HepG2 (cell line): ENCODE data around the gene NT5C1B. TPM values are rescaled to one million over a fixed set of nuclear protein-coding genes. Genes with fewer than 3 reads are reported as not detected.

Source experiments
- ATAC-seq: fragments of 200-7000 bp; cut with Tn5 transposase; 3 replicates; pipeline ENCODE4 v1.9.1; 2020; ENCODE audit warnings: mild to moderate bottlenecking, moderate library complexity
- BruUV-seq: library from RNA; stranded (reverse); fragments of 400-500 nt; replicated peaks from 2 replicates; lab custom pipeline; 2021; lab: Mats Ljungman, UMichigan
- CTCF ChIA-PET: fragments of 300-600 bp; formaldehyde crosslinking; extraction: SDS; loops from one replicate; lab custom pipeline; 2021; ENCODE audit warnings: low total read pairs, inconsistent platforms, low intra/inter-chr PET ratio; lab: Yijun Ruan, JAX
- POLR2A ChIA-PET: fragments of 350-600 bp; sonication (Branson Sonifier 250); formaldehyde crosslinking; loops from one replicate; lab custom pipeline; 2020; ENCODE audit warnings: antibody characterized with exemption, inconsistent platforms; lab: Yijun Ruan, JAX
- DNase-seq: peaks from one replicate; pipeline ENCODE4 v3.0.0-alpha.2; 2015; ENCODE audit warnings: low spot score
- FAIRE-seq: peaks from 3 replicates; lab custom pipeline; 2011; peaks lifted over from hg19 to GRCh38; lab: Jason Lieb, UNC
- H2AFZ ChIP-seq: one replicate; pipeline ENCODE4 v1.6.1; 2011; ENCODE audit warnings: low read length, inconsistent platforms
- H3K27ac ChIP-seq: fragments of 300-600 bp; 3 replicates; pipeline ENCODE4 v1.8.0; 2011; ENCODE audit warnings: mixed run types, mild to moderate bottlenecking, mixed read lengths, low read length, inconsistent platforms; ENCODE audit not compliant: insufficient read depth; ENCODE audit errors: extremely low read length
- H3K27me3 ChIP-seq, 2 experiments: fragments of 200-600 bp in 1 of 2; 2 replicates in 1 of 2; 3 replicates in 1 of 2; pipeline versions ENCODE4 v1.6.0 to v1.8.0; 2011; ENCODE audit warnings: low read length in 2 of 2, mild to moderate bottlenecking in 2 of 2, moderate library complexity in 2 of 2, inconsistent platforms in 1 of 2; ENCODE audit not compliant: insufficient read depth in 2 of 2, control insufficient read depth in 1 of 2
- H3K36me3 ChIP-seq, 2 experiments: fragments of 200-600 bp in 1 of 2; replicated peaks in 1 of 2; 2 replicates in 1 of 2; 3 replicates in 1 of 2; pipeline versions ENCODE4 v1.5.1 to v1.8.0; 2011; ENCODE audit warnings: low read length in 2 of 2, inconsistent platforms in 1 of 2; ENCODE audit not compliant: insufficient read depth in 2 of 2, control insufficient read depth in 1 of 2
- H3K4me1 ChIP-seq: 2 replicates; pipeline ENCODE4 v1.5.1; 2012; ENCODE audit warnings: low read length, inconsistent platforms; ENCODE audit not compliant: insufficient read depth
- H3K4me2 ChIP-seq: 2 replicates; pipeline ENCODE4 v1.6.0; 2011; ENCODE audit warnings: low read depth, low read length, inconsistent platforms
- H3K4me3 ChIP-seq, 3 experiments: fragments of 200-600 bp in 1 of 3; sonication (generic), shearing (Covaris generic) in 1 of 3; replicated peaks in 1 of 3; 2 replicates each; pipeline ENCODE4 v1.5.1; 2011 to 2016; ENCODE audit warnings: low read length in 3 of 3, inconsistent platforms in 2 of 3, low read depth in 2 of 3, mild to moderate bottlenecking in 2 of 3, control low read depth in 1 of 3, mixed read lengths in 1 of 3; ENCODE audit not compliant: insufficient read depth in 1 of 3
- H3K79me2 ChIP-seq: one replicate; pipeline ENCODE4 v1.6.1; 2011; ENCODE audit warnings: low read length, inconsistent platforms; ENCODE audit not compliant: insufficient read depth
- H3K9ac ChIP-seq: 2 replicates; pipeline ENCODE4 v1.6.0; 2011; ENCODE audit warnings: mild to moderate bottlenecking, low read depth, low read length, inconsistent platforms; ENCODE audit not compliant: insufficient read depth
- H3K9me3 ChIP-seq: 2 replicates; pipeline ENCODE4 v1.5.1; 2012; ENCODE audit warnings: mild to moderate bottlenecking, low read length
- H4K20me1 ChIP-seq: 2 replicates; pipeline ENCODE4 v1.6.0; 2011; ENCODE audit warnings: inconsistent platforms, mild to moderate bottlenecking, low read length, moderate library complexity; ENCODE audit not compliant: insufficient read depth
- AGO1 ChIP-seq: fragments of 200-400 bp; formaldehyde crosslinking; IDR thresholded peaks from 2 replicates; pipeline ENCODE4 v1.6.1; 2017; ENCODE audit warnings: mild to moderate bottlenecking, low read depth, low read length, moderate library complexity; ENCODE audit not compliant: poor library complexity, severe bottlenecking
- BRCA1 ChIP-seq: sonication (generic); formaldehyde crosslinking; IDR thresholded peaks from 2 replicates; pipeline ENCODE4 v1.4.0; 2020; ENCODE audit warnings: missing genetic modification reagents
- CEBPB ChIP-seq: IDR thresholded peaks from 2 replicates; pipeline ENCODE4 v1.6.1; 2011; ENCODE audit warnings: low read depth, low read length, improper control_type of control experiment, borderline replicate concordance
- IKZF1 ChIP-seq: fragments of 450-650 bp; IDR thresholded peaks from 2 replicates; pipeline ENCODE4 v1.7.1; 2016
- ZNF496 ChIP-seq: sonication (generic); formaldehyde crosslinking; IDR thresholded peaks from 2 replicates; pipeline ENCODE4 v1.8.1; 2023; ENCODE audit warnings: mild to moderate bottlenecking, moderate library complexity, missing genetic modification reagents; ENCODE audit not compliant: insufficient replicate concordance
- ZNF678 ChIP-seq: sonication (generic); formaldehyde crosslinking; IDR thresholded peaks from 2 replicates; pipeline ENCODE4 v1.4.0; 2020; ENCODE audit warnings: mild to moderate bottlenecking, missing genetic modification reagents
- WGBS: methylation state at CpG from one replicate; pipeline ENCODE4 v1.1.6; 2017; ENCODE audit warnings: low lambda C conversion rate; 5-methylcytosine and 5-hydroxymethylcytosine counted together
- in situ Hi-C: cut with HindIII; loops from 2 replicates; pipeline ENCODE4 v1.10.0; 2017; ENCODE audit warnings: low pct_unique_long_range_greater_than_20kb; ENCODE audit not compliant: extremely low pct_ligation_motif_present
- intact Hi-C: fragments of 100-400 bp; cut with micrococcal nuclease; formaldehyde crosslinking; loops from one replicate; pipeline ENCODE4 v1.10.0; 2022; ENCODE audit not compliant: unreplicated experiment
- polyA plus RNA-seq, 8 experiments: library from polyadenylated mRNA; depleted of rRNA in 3 of 8; stranded (reverse) in 7 of 8; unstranded in 1 of 8; fragments of >200 nt; fragmentation: Illumina TruSeq in 4 of 8; extraction: Trizol in 4 of 8; gene quantifications; 2 replicates each; pipeline versions ENCODE4 v1.2.1 to v1.2.3, GENCODE V29; 2011 to 2016; ENCODE audit warnings: low read depth in 4 of 8, missing spikeins in 1 of 8, mixed read lengths in 1 of 8; ENCODE audit not compliant: insufficient read depth in 1 of 8
- total RNA-seq, 5 experiments: library from RNA; depleted of rRNA; stranded (reverse); fragments of >200 nt; fragmentation: Illumina TruSeq; extraction: Trizol; gene quantifications; 2 replicates each; pipeline ENCODE4 v1.2.3, GENCODE V29; 2016; ENCODE audit warnings: low read depth in 1 of 5
- TF ChIP-seq, protein P1 (sequence below): sonication (generic); formaldehyde crosslinking; IDR thresholded peaks from 2 replicates; pipeline ENCODE4 v1.8.0; 2022; ENCODE audit warnings: missing genetic modification reagents, mild to moderate bottlenecking, inconsistent platforms, borderline replicate concordance
- TF ChIP-seq, protein P2 (sequence below): sonication (generic); formaldehyde crosslinking; IDR thresholded peaks from 2 replicates; pipeline ENCODE4 v1.4.0; 2020; ENCODE audit warnings: missing genetic modification reagents, borderline replicate concordance
- TF ChIP-seq, protein P3 (sequence below): sonication (generic); formaldehyde crosslinking; IDR thresholded peaks from 2 replicates; pipeline ENCODE4 v1.4.0; 2020; ENCODE audit warnings: mild to moderate bottlenecking, missing genetic modification reagents, borderline replicate concordance
- TF ChIP-seq, protein P4 (sequence below): sonication (generic); formaldehyde crosslinking; IDR thresholded peaks from 2 replicates; pipeline ENCODE4 v1.5.1; 2020; ENCODE audit warnings: mild to moderate bottlenecking, missing genetic modification reagents, moderate library complexity
- TF ChIP-seq, protein P5 (sequence below): fragments of 450-650 bp; IDR thresholded peaks from 2 replicates; pipeline ENCODE4 v1.6.1; 2016

The NT5C1B gene
- total and polyA plus RNA-seq, 2 of the 13 experiments (the other 11 are each of a cell fraction or from before 2014, with no cell fraction given), result not detected

DNA sequence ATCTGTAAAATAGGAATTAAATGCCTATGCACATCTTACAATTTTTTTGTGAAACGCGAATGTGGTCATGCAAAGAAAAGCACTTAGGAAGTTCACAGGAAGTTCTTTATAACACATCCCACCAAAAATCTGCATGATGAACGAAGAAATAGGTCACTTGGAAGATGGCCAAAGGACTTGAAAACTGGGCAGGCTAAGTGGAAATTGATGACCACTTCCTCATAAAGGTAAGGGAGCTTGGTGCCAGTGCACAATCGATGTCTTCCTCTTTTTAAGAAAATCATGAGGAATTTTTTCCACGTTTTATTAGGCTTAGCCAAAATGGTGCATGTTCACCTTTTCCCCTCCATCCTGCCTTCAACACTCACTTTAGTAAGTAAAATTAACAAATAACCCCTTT, 8.2 kb upstream of the NT5C1B start:
- intact Hi-C loops (no loop called here), in situ Hi-C loops (no loop called here)
- ChIA-PET CTCF (no interaction called here), POLR2A (no interaction called here)
- no peak overlapping the region for H3K9ac ChIP-seq
- no peak overlapping the region for H3K4me3 ChIP-seq
- H2AFZ ChIP-seq, result no peak overlapping the region
- DNase-seq (no peak), ATAC-seq (no peak), FAIRE-seq (no peak)
- no peak overlapping the region for H3K27ac ChIP-seq
- H3K4me2 ChIP-seq, result no peak overlapping the region
- H3K27me3 ChIP-seq, result no peaks in the 10 kb centered on the region
- no peaks in the 10 kb centered on the region for H4K20me1 ChIP-seq
- BruUV-seq, result no TSS peak
- WGBS, result 80% methylated on average over 5 of the region's 5 CpGs
- H3K4me1 ChIP-seq, result no peaks in the 10 kb centered on the region
- H3K79me2 ChIP-seq, result no peaks in the 10 kb centered on the region
- no peaks in the 10 kb centered on the region for H3K36me3 ChIP-seq
- no peaks in the 10 kb centered on the region for H3K9me3 ChIP-seq
- TF ChIP-seq, protein P1, sequence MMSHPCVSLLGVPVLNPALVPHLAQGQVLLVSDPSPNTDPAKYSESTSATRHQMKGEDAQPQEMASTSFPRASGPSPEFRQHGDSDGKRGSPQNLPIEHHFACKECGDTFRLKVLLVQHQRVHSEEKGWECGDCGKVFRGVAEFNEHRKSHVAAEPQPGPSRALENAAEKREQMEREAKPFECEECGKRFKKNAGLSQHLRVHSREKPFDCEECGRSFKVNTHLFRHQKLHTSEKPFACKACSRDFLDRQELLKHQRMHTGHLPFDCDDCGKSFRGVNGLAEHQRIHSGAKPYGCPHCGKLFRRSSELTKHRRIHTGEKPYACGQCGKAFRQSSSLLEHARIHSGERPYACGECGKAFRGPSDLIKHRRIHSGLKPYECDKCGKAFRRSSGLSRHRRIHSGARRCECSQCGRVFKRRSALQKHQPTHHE (CRISPR knock-in tag), result no peak
- TF ChIP-seq AGO1, result no peak
- no peak for TF ChIP-seq IKZF1
- TF ChIP-seq, protein P2, sequence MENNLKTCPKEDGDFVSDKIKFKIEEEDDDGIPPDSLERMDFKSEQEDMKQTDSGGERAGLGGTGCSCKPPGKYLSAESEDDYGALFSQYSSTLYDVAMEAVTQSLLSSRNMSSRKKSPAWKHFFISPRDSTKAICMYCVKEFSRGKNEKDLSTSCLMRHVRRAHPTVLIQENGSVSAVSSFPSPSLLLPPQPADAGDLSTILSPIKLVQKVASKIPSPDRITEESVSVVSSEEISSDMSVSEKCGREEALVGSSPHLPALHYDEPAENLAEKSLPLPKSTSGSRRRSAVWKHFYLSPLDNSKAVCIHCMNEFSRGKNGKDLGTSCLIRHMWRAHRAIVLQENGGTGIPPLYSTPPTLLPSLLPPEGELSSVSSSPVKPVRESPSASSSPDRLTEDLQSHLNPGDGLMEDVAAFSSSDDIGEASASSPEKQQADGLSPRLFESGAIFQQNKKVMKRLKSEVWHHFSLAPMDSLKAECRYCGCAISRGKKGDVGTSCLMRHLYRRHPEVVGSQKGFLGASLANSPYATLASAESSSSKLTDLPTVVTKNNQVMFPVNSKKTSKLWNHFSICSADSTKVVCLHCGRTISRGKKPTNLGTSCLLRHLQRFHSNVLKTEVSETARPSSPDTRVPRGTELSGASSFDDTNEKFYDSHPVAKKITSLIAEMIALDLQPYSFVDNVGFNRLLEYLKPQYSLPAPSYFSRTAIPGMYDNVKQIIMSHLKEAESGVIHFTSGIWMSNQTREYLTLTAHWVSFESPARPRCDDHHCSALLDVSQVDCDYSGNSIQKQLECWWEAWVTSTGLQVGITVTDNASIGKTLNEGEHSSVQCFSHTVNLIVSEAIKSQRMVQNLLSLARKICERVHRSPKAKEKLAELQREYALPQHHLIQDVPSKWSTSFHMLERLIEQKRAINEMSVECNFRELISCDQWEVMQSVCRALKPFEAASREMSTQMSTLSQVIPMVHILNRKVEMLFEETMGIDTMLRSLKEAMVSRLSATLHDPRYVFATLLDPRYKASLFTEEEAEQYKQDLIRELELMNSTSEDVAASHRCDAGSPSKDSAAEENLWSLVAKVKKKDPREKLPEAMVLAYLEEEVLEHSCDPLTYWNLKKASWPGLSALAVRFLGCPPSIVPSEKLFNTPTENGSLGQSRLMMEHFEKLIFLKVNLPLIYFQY (CRISPR knock-in tag), result no peak
- TF ChIP-seq, protein P3, sequence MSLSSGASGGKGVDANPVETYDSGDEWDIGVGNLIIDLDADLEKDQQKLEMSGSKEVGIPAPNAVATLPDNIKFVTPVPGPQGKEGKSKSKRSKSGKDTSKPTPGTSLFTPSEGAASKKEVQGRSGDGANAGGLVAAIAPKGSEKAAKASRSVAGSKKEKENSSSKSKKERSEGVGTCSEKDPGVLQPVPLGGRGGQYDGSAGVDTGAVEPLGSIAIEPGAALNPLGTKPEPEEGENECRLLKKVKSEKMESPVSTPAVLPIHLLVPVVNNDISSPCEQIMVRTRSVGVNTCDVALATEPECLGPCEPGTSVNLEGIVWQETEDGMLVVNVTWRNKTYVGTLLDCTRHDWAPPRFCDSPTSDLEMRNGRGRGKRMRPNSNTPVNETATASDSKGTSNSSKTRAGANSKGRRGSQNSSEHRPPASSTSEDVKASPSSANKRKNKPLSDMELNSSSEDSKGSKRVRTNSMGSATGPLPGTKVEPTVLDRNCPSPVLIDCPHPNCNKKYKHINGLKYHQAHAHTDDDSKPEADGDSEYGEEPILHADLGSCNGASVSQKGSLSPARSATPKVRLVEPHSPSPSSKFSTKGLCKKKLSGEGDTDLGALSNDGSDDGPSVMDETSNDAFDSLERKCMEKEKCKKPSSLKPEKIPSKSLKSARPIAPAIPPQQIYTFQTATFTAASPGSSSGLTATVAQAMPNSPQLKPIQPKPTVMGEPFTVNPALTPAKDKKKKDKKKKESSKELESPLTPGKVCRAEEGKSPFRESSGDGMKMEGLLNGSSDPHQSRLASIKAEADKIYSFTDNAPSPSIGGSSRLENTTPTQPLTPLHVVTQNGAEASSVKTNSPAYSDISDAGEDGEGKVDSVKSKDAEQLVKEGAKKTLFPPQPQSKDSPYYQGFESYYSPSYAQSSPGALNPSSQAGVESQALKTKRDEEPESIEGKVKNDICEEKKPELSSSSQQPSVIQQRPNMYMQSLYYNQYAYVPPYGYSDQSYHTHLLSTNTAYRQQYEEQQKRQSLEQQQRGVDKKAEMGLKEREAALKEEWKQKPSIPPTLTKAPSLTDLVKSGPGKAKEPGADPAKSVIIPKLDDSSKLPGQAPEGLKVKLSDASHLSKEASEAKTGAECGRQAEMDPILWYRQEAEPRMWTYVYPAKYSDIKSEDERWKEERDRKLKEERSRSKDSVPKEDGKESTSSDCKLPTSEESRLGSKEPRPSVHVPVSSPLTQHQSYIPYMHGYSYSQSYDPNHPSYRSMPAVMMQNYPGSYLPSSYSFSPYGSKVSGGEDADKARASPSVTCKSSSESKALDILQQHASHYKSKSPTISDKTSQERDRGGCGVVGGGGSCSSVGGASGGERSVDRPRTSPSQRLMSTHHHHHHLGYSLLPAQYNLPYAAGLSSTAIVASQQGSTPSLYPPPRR, result no peak
- no peak for TF ChIP-seq ZNF496 (CRISPR knock-in tag)
- no peak for TF ChIP-seq BRCA1 (CRISPR knock-in tag)
- TF ChIP-seq CEBPB, result no peak
- TF ChIP-seq, protein P4, sequence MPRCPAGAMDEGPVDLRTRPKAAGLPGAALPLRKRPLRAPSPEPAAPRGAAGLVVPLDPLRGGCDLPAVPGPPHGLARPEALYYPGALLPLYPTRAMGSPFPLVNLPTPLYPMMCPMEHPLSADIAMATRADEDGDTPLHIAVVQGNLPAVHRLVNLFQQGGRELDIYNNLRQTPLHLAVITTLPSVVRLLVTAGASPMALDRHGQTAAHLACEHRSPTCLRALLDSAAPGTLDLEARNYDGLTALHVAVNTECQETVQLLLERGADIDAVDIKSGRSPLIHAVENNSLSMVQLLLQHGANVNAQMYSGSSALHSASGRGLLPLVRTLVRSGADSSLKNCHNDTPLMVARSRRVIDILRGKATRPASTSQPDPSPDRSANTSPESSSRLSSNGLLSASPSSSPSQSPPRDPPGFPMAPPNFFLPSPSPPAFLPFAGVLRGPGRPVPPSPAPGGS, result no peak
- TF ChIP-seq ZNF678, result no peak
- TF ChIP-seq, protein P5, sequence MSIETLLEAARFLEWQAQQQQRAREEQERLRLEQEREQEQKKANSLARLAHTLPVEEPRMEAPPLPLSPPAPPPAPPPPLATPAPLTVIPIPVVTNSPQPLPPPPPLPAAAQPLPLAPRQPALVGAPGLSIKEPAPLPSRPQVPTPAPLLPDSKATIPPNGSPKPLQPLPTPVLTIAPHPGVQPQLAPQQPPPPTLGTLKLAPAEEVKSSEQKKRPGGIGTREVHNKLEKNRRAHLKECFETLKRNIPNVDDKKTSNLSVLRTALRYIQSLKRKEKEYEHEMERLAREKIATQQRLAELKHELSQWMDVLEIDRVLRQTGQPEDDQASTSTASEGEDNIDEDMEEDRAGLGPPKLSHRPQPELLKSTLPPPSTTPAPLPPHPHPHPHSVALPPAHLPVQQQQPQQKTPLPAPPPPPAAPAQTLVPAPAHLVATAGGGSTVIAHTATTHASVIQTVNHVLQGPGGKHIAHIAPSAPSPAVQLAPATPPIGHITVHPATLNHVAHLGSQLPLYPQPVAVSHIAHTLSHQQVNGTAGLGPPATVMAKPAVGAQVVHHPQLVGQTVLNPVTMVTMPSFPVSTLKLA, result no peak
